NCI-H82 treated with DMSO at 0.1 percent for 48 hours (cell line): Measurements from ENCODE around the gene P3H2.

Source experiments
- DNase-seq: peaks from one replicate; lab custom pipeline; 2025; ENCODE audit not compliant: unreplicated experiment; lab: John Stamatoyannopoulos, UW

Gene P3H2

GRCh38 chr3:190018460-190018859 lies 102.2 kb downstream of the P3H2 start:
- DNase-seq: no peak

DNA sequence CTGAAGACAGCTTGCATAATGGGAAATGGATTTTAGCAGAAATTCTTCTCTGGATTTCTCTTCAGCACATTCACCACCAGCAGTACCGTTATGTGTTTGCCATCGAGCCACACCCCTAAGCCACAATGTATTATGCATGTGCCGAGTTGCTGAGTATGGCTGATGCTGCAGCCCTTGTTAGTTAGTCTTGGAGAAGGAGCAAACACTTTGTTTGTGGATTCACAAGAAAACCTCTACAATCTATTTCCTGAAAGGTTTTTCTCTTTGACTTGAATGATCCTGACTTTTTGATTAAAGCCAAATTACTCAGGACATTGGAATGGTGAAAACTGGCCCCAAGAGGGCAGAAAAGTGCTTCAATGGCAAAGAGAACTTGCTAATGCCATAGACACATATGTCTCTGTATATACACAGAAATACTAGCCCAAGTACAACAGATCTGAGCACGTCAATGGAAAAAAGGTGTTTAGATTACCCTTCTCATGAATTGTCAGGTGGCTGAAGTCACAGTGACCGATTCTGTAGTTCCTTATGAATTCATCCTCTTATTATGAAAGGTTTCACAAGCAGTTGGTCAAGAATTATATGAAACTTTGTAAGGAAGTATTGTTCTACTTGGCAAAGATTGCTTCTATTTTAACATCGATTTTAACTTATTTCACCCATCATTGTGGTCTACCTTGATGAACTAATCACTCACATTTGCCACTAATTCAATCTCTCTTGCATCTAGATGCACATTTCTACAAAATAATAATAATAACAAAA lies 103.0 kb downstream of the P3H2 start:
- DNase-seq: peak; percentile 41

DNA sequence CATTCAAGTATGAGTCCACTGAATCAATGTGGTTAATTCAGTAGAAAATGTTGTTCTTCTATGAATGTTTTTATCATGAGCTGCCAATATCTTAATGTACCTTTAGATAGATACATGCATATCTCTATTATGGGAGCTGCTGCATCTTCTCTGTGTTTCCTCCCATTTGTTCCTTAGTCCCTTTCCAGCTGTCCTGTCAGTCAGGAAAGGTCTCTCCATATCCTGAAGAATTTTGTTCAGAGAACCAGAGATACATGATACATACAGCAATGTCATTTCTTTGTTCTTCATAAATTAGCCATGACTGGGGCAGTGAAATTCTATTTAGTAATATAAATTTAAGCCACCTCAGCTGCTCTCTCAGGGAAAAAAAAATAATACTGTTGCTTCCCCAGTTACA lies 103.7 kb downstream of the P3H2 start:
- DNase-seq: no peak

GRCh38 chr3:190014940-190015339 lies 105.8 kb downstream of the P3H2 start:
- DNase-seq: no peak

- DNase-seq: no peak
These were observed 106.5 kb downstream of the P3H2 start for GRCh38 chr3:190013943-190014924.

DNA sequence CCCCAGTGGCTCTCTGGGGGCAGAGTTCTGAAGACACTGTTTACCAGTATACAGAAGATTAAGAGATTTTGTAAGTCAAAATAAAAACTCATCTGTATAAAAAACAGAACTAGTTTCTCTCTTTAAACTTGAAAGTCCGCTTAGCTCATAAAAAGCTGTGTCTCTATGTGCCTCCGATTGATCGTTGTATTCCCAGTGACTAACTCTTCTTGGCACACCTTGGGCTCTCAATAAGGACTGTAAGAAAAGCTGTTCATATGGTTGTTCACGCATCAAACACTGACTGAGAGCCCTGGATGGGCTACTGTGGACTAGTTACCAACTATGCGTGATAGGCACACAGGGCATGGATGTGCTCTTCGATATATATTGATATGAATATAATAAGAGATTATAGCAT lies 107.9 kb downstream of the P3H2 start:
- DNase-seq: no peak

GRCh38 chr3:190012314-190012782 lies 108.3 kb downstream of the P3H2 start:
- DNase-seq: no peak

- DNase-seq: no peak
These were observed 110.2 kb downstream of the P3H2 start for GRCh38 chr3:190010486-190010885.

- no peak for DNase-seq
These were observed 111.1 kb downstream of the P3H2 start for GRCh38 chr3:190009614-190010013.

- DNase-seq: no peak
These were observed 112.3 kb downstream of the P3H2 start for GRCh38 chr3:190008432-190008831.

DNA sequence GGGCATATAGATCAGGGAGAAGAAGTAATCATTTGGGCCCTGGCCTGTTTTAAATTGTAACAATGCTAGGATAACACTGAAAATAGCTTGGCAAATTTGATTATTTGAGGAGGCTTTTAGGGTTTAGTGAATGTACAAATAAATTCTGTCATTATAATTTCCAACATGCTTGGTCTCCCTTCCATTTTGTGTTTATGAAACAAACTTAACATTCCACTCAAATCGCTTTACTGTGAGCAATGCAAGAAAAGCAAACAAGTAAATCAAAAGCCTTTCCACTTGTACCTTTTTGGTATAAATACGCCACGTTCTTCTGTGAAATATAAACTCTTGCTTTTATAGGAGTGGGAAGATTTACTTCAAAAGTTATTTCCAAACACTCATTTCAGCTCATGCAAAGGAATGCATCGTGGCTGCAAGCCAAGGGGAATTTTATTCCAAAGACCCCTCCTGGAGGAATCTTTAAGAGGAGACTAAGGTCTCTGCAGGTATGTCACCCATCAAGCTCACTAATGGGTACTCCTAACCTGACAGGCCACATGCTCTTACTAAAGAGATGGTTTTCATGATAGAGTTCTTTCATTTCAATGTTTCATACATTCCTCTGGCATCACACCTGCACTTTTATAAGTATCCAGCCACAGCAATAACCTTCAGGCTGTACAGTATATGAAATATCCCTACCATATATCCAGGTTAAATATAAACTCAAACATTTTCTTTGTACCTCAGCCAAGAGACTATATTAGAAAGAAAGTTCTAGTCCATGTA lies 115.2 kb downstream of the P3H2 start:
- DNase-seq: no peak

DNA sequence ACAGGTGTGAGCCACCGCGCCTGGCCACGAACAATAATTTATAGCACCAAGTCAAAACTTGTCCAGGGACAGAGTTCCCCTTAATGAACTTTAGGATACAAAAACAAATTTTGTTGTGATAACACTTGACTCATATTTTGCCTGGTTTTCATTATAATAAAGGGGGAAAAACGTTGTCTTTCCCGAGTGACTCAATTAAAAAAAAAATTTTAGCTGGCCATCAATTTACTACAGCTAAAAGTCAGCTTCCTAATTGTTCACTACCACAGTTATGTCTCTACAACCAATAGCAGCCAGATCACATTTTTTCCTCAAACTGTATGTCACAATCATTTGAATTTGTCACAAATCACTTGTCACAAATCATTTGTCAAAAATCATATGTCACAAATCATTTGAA lies 116.0 kb downstream of the P3H2 start:
- no peak for DNase-seq

- no peak for DNase-seq
These were observed 117.0 kb downstream of the P3H2 start for GRCh38 chr3:190003681-190004123.

DNA sequence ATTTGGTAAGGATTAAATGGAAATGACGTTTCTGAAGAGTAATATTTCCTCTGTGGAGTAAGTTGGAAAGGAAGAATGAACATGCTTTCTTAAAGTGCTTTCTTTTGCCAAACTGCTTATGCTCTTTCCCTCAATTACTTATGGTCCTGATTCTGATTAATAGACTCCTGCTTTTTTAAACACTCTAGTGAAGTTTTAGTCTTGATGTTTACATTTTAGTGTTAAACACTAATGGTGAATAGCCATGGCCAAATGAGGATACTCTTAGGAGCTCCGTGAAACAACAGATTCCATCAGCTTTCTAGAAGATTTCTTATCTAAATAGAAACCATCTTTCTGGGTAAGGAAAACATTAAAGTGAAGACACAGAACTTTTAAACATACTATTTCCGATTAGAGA lies 117.6 kb downstream of the P3H2 start:
- no peak for DNase-seq

DNA sequence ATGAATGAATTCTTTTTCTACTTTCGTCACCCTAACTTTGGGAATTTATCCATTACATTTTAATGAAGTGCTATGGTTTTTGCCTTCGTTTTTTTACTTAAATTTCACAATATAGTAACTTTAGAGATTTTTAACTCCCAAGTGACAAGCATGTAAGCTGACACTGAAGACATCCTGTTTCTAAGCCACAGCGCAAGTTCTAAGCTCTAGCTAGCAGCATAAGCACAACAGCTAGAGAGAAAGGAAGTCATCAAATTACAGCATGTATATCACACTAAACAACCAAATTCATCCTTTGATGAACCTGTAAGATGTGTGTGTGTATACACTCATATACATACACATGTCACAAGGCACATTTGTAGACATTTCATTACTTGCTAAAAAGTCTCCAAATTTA lies 119.3 kb downstream of the P3H2 start:
- DNase-seq: no peak

GRCh38 chr3:190000861-190001196 lies 119.9 kb downstream of the P3H2 start:
- no peak for DNase-seq

- DNase-seq: no peak
These were observed 120.4 kb downstream of the P3H2 start for GRCh38 chr3:190000187-190000860.

GRCh38 chr3:189999718-190000117 lies 121.0 kb downstream of the P3H2 start:
- DNase-seq: no peak

GRCh38 chr3:189995129-189995528 lies 125.6 kb downstream of the P3H2 start:
- peak; percentile 30 for DNase-seq

- no peak for DNase-seq
These were observed 129.9 kb downstream of the P3H2 start for GRCh38 chr3:189990826-189991225.

DNA sequence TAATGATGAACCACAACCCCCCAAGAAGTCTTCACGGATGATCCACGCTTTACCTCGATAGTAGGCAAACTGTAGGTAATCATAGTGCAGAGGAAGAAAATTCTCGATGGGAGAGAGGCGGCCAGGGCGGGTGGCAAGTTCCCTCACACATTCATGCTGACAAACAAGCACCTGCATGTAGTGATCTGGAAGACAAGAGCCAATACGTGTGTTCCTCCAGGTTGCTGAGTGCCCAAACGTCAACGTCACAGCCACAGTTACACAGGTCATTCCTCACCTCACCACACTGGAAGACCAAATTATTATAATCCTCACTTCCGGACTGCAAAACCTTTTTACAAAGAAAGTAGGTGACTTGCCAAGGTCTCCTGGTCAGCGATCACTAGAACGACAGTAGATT lies 131.8 kb downstream of the P3H2 start:
- no peak for DNase-seq
